GM21367 (cell line): ENCODE data around the gene CMIP.
"Not testable (repeated sequence)": the region's sequence is repeated elsewhere in the genome, so short reads cannot be mapped to it uniquely, and the experiment has no call there.

ENCODE experiments used
- ATAC-seq: cut with Tn5 transposase; IDR thresholded peaks from one replicate; pipeline ENCODE4 v1.9.1; 2021; ENCODE audit not compliant: unreplicated experiment

CMIP gene

DNA sequence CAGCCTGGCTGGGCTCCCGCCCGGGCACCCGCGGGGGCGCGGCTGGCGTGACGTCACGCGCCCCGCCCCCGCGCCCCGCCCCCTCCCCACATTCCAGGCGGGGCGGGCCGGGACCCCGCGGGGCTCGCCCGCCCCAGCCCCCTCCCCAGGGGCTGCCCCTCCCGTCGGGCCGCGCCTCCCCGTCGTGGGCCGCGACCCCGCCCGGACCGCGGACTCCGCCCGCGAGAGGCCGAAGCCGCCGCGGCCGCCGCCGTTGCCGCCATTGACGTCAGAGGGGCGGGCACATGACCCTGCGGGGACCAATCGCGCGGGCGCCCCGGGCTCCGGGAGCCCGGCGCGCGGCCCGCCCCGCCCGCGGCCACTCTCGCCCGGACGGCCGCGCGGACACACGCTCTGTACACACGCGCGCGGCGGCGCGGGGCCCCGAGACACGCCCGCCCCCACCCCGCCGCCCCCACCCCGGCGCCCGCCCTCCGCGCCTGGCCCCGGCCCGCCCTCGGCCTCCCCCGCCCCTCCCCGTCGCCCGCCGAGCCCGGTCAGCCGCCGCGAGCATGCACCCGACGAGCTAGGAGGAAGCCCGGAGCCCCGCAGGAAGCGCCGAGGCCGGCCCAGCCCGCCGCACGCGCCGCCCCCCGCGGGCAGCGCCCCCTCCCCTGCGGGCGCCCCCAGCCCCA, at the start of gene CMIP:
CMIP (plus strand) TSS at position 361 of the 674 bp plus-strand sequence.
- peak; percentile 67 for ATAC-seq

- no peak for ATAC-seq
These were observed 49.5 kb upstream of the CMIP start for GRCh38 chr16:81394966-81395655.

DNA sequence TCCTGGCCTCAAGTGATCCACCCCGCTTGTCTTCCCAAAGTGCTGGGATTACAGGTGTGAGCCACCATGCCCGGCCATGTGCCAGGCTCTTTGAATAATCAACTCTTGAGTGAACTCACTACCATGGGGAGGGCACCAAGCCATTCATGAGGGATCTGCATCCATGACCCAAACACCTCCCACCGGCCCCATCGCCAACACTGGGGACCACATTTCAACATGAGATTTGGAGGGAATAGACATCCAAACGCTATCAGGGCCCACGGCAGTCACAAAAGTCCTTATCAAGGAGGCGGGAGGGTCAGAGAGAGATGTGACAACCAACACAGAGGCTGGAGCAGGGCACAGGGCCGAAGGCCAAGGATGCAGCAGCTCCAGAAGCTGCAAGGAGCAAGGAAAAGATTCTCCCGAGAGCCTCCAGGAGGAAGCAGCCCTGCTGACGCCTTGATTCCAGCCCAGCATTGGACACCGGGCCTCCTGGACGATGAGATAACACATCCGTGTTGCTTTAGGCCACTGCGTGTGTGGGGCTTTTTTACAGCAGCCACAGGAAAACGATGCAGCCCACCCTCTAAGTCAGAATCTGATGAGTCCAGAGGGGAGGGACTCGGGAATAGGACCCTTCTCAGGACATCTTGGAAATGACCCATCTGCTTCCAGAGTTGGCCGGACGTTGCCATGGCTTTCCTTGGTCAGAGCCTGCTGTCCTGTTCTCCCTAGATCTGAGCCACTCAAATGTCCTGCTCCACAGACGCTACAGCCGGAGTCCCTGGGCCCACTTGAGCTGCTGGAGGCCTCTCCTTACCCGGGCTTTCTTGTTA, 47.3 kb upstream of the CMIP start:
- ATAC-seq = no peak

DNA sequence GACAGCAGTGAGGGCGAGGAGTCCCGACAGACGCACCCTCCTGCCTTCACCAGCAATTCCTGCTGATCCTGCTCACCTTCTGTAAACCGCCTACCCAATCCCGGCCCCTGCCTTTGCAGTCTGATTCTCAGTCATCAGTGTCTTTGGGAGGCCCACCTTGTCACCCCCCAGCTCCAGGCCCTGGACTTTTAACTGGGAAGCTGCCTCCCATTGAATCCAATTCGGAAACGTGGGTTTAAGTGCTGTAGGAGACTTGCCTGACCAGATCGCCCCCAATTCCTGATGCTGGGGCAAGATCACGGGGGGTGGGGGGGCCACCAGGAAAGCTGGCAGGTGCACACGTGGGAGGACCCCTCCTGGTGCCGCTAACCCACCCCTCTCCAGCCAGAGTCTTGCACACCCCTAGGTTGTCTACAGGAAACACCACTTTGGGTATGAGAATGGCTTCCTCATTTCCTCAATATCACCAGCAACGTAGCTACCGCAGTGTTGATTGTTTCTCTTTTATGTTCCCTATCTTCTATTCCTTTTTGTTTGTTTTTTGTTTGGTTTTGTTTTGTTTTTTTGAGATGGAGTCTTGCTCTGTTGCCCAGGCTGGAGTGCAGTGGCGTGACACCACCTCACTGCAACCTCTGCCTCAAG, 46.6 kb upstream of the CMIP start:
- no peak for ATAC-seq

DNA sequence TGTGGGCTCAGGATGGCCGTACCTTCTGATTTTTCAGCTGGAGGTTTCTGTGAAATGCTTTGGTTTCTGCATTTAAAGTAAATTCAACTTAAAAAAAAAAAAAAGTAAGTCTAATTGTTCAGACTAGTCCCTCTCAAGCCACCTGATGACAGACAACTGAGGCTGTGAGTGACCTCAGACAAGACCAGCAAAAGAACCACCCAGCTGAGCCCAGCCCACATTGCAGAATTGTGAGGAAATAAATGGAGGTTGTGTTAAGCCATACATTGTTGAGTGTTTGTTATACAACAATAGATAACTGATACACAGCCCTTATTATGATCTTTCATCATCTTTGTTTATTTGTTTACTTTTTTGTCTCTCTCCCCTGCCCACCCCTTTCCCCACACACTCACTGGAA, 44.7 kb upstream of the CMIP start:
- no peak for ATAC-seq

DNA sequence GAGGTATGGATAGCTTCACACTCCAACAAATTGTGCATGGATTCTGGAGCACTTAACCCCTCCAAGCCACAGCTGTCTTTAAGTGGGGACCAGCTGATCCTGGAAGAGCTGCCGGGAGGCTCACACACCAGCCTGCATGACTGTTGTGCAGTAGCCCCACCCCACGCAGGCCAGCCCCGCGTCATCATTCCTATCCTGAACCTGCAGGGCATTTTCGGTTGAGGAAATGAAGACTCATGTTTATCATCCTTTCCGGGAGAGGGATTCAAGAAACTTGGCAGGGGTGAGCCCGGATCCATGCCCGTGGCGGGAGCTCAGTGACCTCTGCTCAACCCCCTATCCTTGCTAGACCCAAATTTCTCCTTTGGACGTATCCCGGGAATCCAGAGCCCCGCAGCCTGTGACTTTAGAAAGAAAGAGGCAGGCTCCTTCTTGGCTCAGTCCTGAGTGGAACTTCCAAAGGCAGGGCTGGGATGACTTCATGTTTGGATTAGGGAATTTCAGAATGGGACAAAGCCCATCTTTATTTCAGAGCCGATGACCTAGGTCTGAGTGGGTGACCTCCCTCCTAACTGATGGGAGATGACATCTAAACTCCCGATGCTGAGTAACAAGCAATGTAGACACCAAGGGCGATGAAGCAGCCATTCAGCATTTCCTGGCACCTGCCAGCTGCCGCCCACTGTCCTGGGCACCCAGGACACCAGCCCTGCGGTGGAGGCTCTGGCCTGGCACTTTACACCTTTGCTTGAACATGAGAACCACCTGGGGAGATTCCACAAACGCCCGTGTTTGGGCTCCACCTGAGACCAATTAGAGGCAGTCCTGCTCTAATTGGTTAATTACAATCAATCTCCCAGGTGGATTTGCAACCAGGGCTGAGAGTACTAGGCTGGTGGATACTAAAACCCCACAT, 43.3 kb upstream of the CMIP start:
- no peak for ATAC-seq

GRCh38 chr16:81403208-81403600, 41.4 kb upstream of the CMIP start:
- no peak for ATAC-seq

DNA sequence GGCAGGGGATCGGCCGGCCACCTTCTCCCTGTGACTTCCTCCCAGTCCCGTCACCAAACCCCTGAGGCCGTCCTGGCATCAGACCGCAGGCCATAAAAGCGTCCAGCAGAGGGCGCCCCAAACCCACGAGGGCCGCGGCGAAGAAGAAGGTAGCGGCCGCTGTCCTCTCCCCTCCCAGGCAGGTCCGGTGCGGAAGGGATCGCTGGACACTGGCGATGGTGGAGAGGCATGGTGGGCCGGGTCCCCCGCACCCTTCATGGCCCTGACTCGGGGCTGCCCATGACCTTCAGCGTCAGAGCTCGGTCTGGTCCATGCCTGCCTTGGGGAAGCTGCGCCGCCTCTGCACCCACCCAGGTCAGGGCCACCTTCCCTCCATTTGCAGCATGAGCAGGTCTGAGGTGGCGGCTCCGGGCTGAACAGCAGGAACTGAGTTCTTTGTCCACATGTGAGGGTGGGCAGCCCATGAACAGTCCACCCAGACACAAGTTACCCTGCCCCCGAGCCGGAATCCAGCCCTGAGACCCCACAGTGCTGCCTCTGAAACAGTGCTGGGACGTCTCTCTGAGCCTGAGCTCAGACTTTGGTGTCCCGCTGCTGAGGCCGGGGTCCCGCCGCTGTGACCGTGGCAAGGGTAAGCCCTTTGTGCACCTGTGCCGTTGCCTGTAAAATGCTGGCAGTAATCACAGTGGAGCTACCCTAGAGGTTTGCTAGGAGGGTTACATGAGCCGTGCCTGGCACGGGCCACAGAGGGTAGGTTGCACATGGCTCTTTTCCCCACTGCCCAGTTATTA, 40.8 kb upstream of the CMIP start:
- ATAC-seq = peak; percentile 75

DNA sequence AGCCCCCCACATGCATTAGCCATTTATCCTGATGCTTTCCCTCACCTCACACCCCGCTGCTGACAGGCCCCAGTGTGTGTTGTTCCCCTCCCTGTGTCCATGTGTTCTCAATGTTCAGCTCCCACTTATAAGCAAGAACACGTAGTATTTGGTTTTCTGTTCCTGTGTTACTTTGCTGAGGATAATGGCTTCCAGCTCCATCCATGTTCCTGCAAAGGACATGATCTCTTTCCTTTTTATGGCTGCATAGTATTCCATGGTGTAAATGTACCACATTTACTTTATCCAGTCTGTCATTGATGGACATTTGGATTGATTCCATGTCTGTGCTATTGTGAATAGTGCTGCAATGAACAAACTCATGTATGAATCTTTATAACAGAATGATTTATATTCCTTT, 39.6 kb upstream of the CMIP start:
- ATAC-seq = not testable (repeated sequence)

DNA sequence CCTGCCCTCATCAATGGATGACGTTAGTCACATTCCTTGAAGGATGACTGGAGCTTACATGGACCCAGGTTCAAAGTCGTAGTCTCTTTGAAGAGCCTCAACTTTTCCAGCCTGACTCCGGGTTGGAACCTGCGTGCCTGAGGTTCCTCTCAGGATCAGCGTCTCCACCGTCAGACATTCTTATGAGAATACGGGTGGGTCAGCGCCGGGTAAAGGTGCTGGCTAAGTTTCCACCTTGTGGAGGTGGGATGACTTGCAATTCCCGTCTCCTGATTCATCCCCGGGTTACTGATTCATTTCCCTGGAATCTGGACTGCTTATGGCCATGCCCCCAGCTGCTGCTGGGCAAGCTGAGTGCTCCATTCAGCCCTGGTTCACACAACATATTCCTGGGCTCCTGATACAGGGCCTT, 38.9 kb upstream of the CMIP start:
- ATAC-seq = no peak

GRCh38 chr16:81408409-81408950, 36.1 kb upstream of the CMIP start:
- ATAC-seq = no peak

GRCh38 chr16:81409016-81409556, 35.5 kb upstream of the CMIP start:
- ATAC-seq = no peak

GRCh38 chr16:81410643-81411293, 33.8 kb upstream of the CMIP start:
- no peak for ATAC-seq

GRCh38 chr16:81413245-81413990, 31.2 kb upstream of the CMIP start:
- no peak for ATAC-seq

DNA sequence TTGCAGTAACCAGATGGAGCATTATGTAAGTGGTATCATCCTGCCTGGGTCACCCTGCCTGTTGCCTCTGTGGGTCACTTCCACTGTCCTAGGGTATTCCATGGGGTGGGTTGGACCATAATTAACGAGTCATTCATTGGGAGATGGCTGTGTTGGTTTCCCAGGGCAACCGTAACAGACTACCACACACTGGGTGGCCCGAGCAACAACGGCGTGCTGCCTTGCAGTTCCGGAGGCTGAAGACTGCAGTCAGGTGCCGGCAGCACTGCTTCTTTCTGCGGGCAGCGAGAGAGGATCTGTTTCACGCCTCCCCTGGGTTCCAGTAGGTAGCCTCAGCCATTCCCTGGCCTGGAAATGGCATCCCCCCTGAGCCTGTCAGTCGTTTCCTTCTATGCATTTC, 28.9 kb upstream of the CMIP start:
- no peak for ATAC-seq

- ATAC-seq = no peak
These were observed 27.9 kb upstream of the CMIP start for GRCh38 chr16:81416749-81417148.

GRCh38 chr16:81417210-81417609, 27.4 kb upstream of the CMIP start:
- no peak for ATAC-seq

DNA sequence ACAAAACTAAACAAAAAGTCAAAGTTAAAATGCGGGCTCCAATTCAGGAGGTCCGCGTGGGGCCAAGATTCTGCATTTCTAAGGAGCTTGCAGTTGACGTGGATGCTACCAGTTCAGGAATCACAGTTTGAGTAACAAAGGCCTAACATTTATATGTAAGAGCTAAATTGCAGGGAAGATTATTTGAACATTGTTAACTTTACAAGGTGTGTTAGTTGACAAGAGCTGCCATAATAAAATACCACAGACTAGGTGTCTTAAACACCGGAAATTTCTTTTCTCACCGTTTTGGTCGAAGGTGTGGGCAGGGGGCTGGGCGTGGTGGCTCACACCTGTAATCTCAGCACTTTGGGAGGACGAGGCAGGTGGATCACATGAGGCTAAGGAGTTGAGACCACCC, 24.8 kb upstream of the CMIP start:
- no peak for ATAC-seq
